Measurements from ENCODE around the gene ZNF394.

- TF ChIP-seq CTCF (IDR thresholded peaks at IDR 0.05 in 4 of 5, conservative IDR thresholded peaks at IDR 0.05 in 1 of 5): no peak
- TF ChIP-seq POLR2A (IDR thresholded peaks at IDR 0.05): no peak
Measured at GRCh38 chr7:99539213-99539811, 39.2 kb upstream of the ZNF394 start.

Measured in gastrocnemius medialis (tissue), 4 donors.